ENCODE measurements around the gene PRR13. TPM values are rescaled to one million over a fixed set of nuclear protein-coding genes. Genes with fewer than 3 reads are reported as not detected.
A peak's percentile ranks its signal among the peaks of the same experiment; 100 is the strongest.

PRR13 gene
- total and polyA plus RNA-seq, 4 donors, result 94.6 to 224 (median 105) TPM

DNA sequence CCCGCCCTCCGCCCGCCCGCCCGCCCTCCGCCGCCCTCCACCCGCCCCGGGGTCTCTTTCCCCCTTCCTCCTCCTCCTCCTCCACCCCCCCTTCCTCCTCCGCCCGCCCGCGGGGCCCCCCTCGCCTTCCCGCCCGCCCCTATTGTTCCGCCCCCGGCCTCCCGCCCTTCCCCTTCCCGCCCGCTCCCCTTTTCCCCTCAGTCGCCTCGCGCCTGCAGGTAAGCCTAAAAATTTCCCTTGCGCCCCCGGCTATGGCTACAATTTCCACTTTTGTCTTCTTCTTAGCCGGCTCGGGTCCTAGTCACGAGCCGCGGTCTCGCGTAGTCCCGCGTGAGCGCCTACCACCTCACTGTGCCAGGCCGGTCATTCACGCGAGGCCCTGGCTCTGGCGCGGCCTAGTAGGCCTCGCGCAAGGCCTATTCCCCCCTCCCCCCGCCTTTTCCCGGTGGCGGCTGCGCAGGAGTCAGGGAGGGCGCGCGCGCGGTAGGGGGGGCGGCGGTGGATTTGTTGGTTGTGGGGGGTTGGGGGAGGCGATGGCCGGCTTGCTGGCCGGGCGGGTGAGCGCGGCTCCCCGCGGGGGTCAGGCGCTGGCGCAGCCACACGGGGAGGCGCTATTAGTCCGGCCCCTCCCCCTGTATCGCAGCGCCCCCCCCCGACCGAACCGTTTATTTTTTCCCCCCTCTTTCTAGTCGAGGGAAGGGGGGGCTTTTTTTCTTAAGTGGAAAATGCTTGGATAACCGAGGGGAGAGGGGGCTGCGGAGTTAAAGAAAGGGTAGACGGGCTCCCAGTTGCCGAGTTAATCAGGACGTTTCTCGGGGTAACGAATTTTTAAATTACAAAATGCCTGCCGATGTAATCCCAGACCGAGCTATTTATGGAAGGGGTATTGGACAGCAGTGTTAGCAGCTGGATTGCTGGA, 10.9 kb downstream of the PRR13 start:
- H3K27me3 ChIP-seq (ENCODE audit: control insufficient read depth in 1 of 2, insufficient read depth in 2 of 2, low read length in 1 of 2), result no peaks in the 10 kb centered on the region
- H3K36me3 ChIP-seq (ENCODE audit: control insufficient read depth in 1 of 2, insufficient read depth in 2 of 2, low read length in 1 of 2), result peaks cover 4 to 10% of the 10 kb centered on the region in 2 donors
- peak overlapping the region; percentile 56 to 88 for H3K4me3 ChIP-seq (ENCODE audit: low read length in 2 of 2)
- intact Hi-C loops (cut with DNase I), result loop anchor here (2.0 to 5.0 kb wide), 2 partner anchors 35 to 48 kb away; partner anchors contain the start of gene TARBP2 (in 1 of the 2)
- 0 to 1% methylated on average over 57 to 81 of the region's 82 CpGs for WGBS, 2 donors
- DNase-seq (peak; percentile 92 to 95), ATAC-seq (ENCODE audit: low FRiP score) (peak; percentile 91)
- H3K4me1 ChIP-seq (ENCODE audit: control insufficient read depth in 1 of 2, insufficient read depth in 2 of 2, low read length in 2 of 2), result peaks cover 3 to 5% of the 10 kb centered on the region in 2 donors
- H3K9me3 ChIP-seq (ENCODE audit: control insufficient read depth, low read length), result no peaks in the 10 kb centered on the region
- peak overlapping the region; percentile 53 to 97 for H3K27ac ChIP-seq (ENCODE audit: low read depth in 1 of 2, low read length in 2 of 2)

- H3K36me3 ChIP-seq (ENCODE audit: control insufficient read depth in 1 of 2, insufficient read depth in 2 of 2, low read length in 1 of 2), result peaks cover 4 to 11% of the 10 kb centered on the region in 2 donors
- H3K27me3 ChIP-seq (ENCODE audit: control insufficient read depth in 1 of 2, insufficient read depth in 2 of 2, low read length in 1 of 2), result no peaks in the 10 kb centered on the region
- 24 to 26% methylated on average over 6 of the region's 6 CpGs for WGBS, 2 donors
- DNase-seq (no peak), ATAC-seq (ENCODE audit: low FRiP score) (no peak)
- H3K4me3 ChIP-seq (ENCODE audit: low read length in 2 of 2), result no peak overlapping the region
- intact Hi-C loops (cut with DNase I), result loop anchor here (2.0 to 5.0 kb wide), 2 partner anchors 33 to 47 kb away; partner anchors contain the start of gene TARBP2 (in 1 of the 2)
- H3K9me3 ChIP-seq (ENCODE audit: control insufficient read depth, low read length), result no peaks in the 10 kb centered on the region
- H3K27ac ChIP-seq (ENCODE audit: low read depth in 1 of 2, low read length in 2 of 2), result no peak overlapping the region
- H3K4me1 ChIP-seq (ENCODE audit: control insufficient read depth in 1 of 2, insufficient read depth in 2 of 2, low read length in 2 of 2), result peaks cover 3 to 5% of the 10 kb centered on the region in 2 donors
These were observed 12.6 kb downstream of the PRR13 start for GRCh38 chr12:53453953-53454640.

DNA sequence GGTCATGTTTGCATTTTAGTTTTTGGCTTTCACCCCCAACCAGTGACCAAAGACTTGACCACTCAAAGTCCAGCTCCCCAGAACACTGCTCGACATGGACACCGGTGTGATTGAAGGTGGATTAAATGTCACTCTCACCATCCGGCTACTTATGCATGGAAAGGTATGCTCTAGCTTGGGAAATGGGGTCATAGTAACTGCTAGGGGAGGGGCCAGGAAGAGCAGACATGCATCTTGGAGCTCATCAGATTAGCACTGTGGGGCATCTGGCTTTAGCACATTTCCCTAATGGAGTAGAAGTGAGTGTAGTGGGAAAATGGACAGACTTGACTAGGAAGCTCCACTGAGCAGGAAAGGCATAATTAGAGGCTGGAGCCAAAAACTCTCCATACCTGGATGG, 13.2 kb downstream of the PRR13 start:
- Histone ChIP-seq H3K4me1 (ENCODE audit: control insufficient read depth in 1 of 2, insufficient read depth in 2 of 2, low read length in 2 of 2) (peaks cover 3 to 5% of the 10 kb centered on the region in 2 donors), H3K27ac (ENCODE audit: low read depth in 1 of 2, low read length in 2 of 2) (no peak overlapping the region), H3K4me3 (ENCODE audit: low read length in 2 of 2) (no peak overlapping the region), H3K36me3 (ENCODE audit: control insufficient read depth in 1 of 2, insufficient read depth in 2 of 2, low read length in 1 of 2) (peaks cover 4 to 12% of the 10 kb centered on the region in 2 donors), H3K27me3 (ENCODE audit: control insufficient read depth in 1 of 2, insufficient read depth in 2 of 2, low read length in 1 of 2) (no peaks in the 10 kb centered on the region), H3K9me3 (ENCODE audit: control insufficient read depth, low read length) (no peaks in the 10 kb centered on the region)
- no peak for ATAC-seq (ENCODE audit: low FRiP score)
- DNase-seq, result no peak
- intact Hi-C loops (cut with DNase I), result loop anchor here in 1 of 2 donors (5.0 kb wide), 1 partner anchor 33 kb away; no protein-coding TSS in a partner anchor
- WGBS, 2 donors, result 51% methylated on average over 3 of the region's 3 CpGs

- H3K9me3 ChIP-seq (ENCODE audit: control insufficient read depth, low read length), result no peaks in the 10 kb centered on the region
- no peak overlapping the region for H3K27ac ChIP-seq (ENCODE audit: low read depth in 1 of 2, low read length in 2 of 2)
- intact Hi-C loops (cut with DNase I), result no loop called here
- H3K4me1 ChIP-seq (ENCODE audit: control insufficient read depth in 1 of 2, insufficient read depth in 2 of 2, low read length in 2 of 2), result peaks cover 3 to 5% of the 10 kb centered on the region in 2 donors
- ATAC-seq (ENCODE audit: low FRiP score) (no peak), DNase-seq (no peak)
- H3K4me3 ChIP-seq (ENCODE audit: low read length in 2 of 2), result no peak overlapping the region
- WGBS, 2 donors, result 54% methylated on average over 6 of the region's 6 CpGs
- H3K27me3 ChIP-seq (ENCODE audit: control insufficient read depth in 1 of 2, insufficient read depth in 2 of 2, low read length in 1 of 2), result no peaks in the 10 kb centered on the region
- peaks cover 4 to 17% of the 10 kb centered on the region in 2 donors for H3K36me3 ChIP-seq (ENCODE audit: control insufficient read depth in 1 of 2, insufficient read depth in 2 of 2, low read length in 1 of 2)
These were observed 15.3 kb downstream of the PRR13 start for GRCh38 chr12:53456654-53457366.

DNA sequence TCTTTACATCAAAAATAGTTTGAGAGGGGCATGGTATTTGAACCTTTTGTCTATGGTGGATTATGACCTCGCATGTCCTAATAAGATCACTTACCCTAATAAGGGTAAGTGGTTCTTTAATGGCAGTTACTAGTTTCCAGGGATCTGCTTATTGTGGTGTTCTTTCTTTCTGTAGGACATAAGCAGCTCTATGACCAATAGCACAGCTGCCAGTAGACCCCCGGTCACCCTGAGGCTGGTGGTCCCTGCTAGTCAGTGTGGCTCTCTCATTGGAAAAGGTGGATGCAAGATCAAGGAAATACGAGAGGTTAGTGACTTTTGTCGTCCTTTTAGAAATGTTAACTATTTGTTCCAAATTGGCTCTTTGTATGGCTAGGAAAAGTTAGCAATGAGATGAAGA, 17.6 kb downstream of the PRR13 start:
- 53 to 59% methylated on average over 4 of the region's 4 CpGs for WGBS, 2 donors
- H3K36me3 ChIP-seq (ENCODE audit: control insufficient read depth in 1 of 2, insufficient read depth in 2 of 2, low read length in 1 of 2), result peaks cover 9 to 17% of the 10 kb centered on the region in 2 donors
- peaks cover 0 to 3% of the 10 kb centered on the region in 2 donors for H3K4me1 ChIP-seq (ENCODE audit: control insufficient read depth in 1 of 2, insufficient read depth in 2 of 2, low read length in 2 of 2)
- DNase-seq (no peak), ATAC-seq (ENCODE audit: low FRiP score) (no peak)
- H3K9me3 ChIP-seq (ENCODE audit: control insufficient read depth, low read length), result no peaks in the 10 kb centered on the region
- no peak overlapping the region for H3K4me3 ChIP-seq (ENCODE audit: low read length in 2 of 2)
- no peaks in the 10 kb centered on the region for H3K27me3 ChIP-seq (ENCODE audit: control insufficient read depth in 1 of 2, insufficient read depth in 2 of 2, low read length in 1 of 2)
- no peak overlapping the region for H3K27ac ChIP-seq (ENCODE audit: low read depth in 1 of 2, low read length in 2 of 2)
- intact Hi-C loops (cut with DNase I), result no loop called here

DNA sequence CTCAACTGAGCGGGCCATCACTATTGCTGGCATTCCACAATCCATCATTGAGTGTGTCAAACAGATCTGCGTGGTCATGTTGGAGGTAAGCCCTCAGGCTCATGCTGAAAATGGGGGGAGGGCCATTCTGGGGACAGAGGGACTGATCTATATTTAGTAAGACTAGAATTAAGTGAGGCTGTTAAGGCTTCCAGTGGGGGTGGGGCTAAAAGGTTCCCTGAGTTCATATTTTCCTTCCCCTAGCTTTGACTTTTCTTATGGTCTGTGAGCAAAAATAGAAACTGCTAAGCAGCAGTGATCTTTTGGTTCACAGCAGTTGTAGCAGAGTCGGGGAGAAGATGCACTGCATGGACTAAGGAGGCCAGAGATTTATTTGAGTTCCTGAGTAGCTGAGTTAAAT, 19.5 kb downstream of the PRR13 start:
- H3K4me1 ChIP-seq (ENCODE audit: control insufficient read depth in 1 of 2, insufficient read depth in 2 of 2, low read length in 2 of 2), result no peaks in the 10 kb centered on the region
- WGBS, 2 donors, result 23 to 25% methylated on average over 3 of the region's 3 CpGs
- no peaks in the 10 kb centered on the region for H3K9me3 ChIP-seq (ENCODE audit: control insufficient read depth, low read length)
- H3K36me3 ChIP-seq (ENCODE audit: control insufficient read depth in 1 of 2, insufficient read depth in 2 of 2, low read length in 1 of 2), result peaks cover 18% of the 10 kb centered on the region in 2 donors
- intact Hi-C loops (cut with DNase I), result no loop called here
- ATAC-seq (ENCODE audit: low FRiP score), result no peak
- H3K27ac ChIP-seq (ENCODE audit: low read depth in 1 of 2, low read length in 2 of 2), result no peak overlapping the region
- DNase-seq, result no peak
- H3K4me3 ChIP-seq (ENCODE audit: low read length in 2 of 2), result no peak overlapping the region
- no peaks in the 10 kb centered on the region for H3K27me3 ChIP-seq (ENCODE audit: control insufficient read depth in 1 of 2, insufficient read depth in 2 of 2, low read length in 1 of 2)

GRCh38 chr12:53461591-53461990, 20.1 kb downstream of the PRR13 start:
- Histone ChIP-seq H3K27ac (ENCODE audit: low read depth in 1 of 2, low read length in 2 of 2) (no peak overlapping the region), H3K4me1 (ENCODE audit: control insufficient read depth in 1 of 2, insufficient read depth in 2 of 2, low read length in 2 of 2) (no peaks in the 10 kb centered on the region)

DNA sequence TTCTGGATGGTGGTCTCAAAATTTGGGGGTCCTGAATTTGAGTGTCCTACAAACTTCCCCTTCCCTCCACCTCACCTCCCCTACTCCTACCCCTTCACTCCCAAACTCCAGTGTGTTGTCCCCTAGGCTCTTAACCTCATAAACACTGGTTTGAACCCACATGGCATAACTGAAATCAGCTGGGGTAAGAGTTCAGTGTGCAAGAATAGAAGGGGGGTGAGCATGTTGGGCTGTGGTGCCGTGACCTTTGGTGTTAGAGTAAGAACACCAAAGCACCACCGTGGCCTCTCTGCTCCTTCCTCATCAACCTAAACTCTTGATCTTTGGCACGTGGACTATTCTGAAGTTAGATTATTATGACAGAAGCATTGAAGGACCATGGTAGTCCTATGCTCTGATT, 21.4 kb downstream of the PRR13 start:
- Histone ChIP-seq H3K27me3 (ENCODE audit: control insufficient read depth in 1 of 2, insufficient read depth in 2 of 2, low read length in 1 of 2) (no peaks in the 10 kb centered on the region), H3K27ac (ENCODE audit: low read depth in 1 of 2, low read length in 2 of 2) (no peak overlapping the region), H3K4me1 (ENCODE audit: control insufficient read depth in 1 of 2, insufficient read depth in 2 of 2, low read length in 2 of 2) (no peaks in the 10 kb centered on the region), H3K36me3 (ENCODE audit: control insufficient read depth in 1 of 2, insufficient read depth in 2 of 2, low read length in 1 of 2) (peaks cover 14 to 30% of the 10 kb centered on the region in 2 donors), H3K4me3 (ENCODE audit: low read length in 2 of 2) (no peak overlapping the region), H3K9me3 (ENCODE audit: control insufficient read depth, low read length) (no peaks in the 10 kb centered on the region)
- intact Hi-C loops (cut with DNase I), result no loop called here
- ATAC-seq (ENCODE audit: low FRiP score), result no peak
- DNase-seq, result no peak
- 62 to 68% methylated on average over 3 of the region's 3 CpGs for WGBS, 2 donors

More at GRCh38 chr12:53461591-53461990, 20.1 kb downstream of the PRR13 start:
- ATAC-seq (ENCODE audit: low FRiP score), result no peak
- WGBS, 2 donors, result 77 to 78% methylated on average over 8 of the region's 8 CpGs
- no peak for DNase-seq
- no peaks in the 10 kb centered on the region for H3K9me3 ChIP-seq (ENCODE audit: control insufficient read depth, low read length)
- intact Hi-C loops (cut with DNase I), result no loop called here
- H3K27me3 ChIP-seq (ENCODE audit: control insufficient read depth in 1 of 2, insufficient read depth in 2 of 2, low read length in 1 of 2), result no peaks in the 10 kb centered on the region
- H3K4me3 ChIP-seq (ENCODE audit: low read length in 2 of 2), result no peak overlapping the region
- peaks cover 19 to 23% of the 10 kb centered on the region in 2 donors for H3K36me3 ChIP-seq (ENCODE audit: control insufficient read depth in 1 of 2, insufficient read depth in 2 of 2, low read length in 1 of 2)

Data from aorta (tissue), 5 donors.